HG03175 (cell line): ENCODE data around the gene OTUD6A.

Source experiments
- ATAC-seq: cut with Tn5 transposase; IDR thresholded peaks from one replicate; pipeline ENCODE4 v1.9.1; 2021; ENCODE audit warnings: mild to moderate bottlenecking, moderate library complexity; ENCODE audit not compliant: unreplicated experiment

The OTUD6A gene

DNA sequence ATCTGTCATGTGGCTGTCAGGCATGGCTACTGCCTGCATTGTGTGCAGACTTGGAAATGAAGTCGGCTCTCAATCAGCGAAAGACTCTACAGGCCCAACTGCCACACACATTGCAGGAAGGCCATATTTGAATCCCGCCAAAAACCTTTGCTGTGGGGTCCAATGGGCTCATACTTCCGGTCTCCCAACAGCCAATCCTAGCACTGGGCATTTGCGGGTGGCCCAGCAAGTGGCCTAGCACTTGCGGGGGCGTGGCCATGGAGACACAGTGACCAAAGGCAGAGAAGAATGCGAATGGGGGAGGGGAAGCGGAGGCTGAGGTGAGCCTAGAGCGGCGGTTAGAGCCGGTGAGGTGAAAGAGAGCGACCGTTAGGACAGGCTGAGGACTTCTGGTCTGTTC is at the start of gene OTUD6A:
TSS of gene OTUD6A (plus strand) at position 382 of the 400 bp plus-strand sequence. CDS start 68 bp downstream, outside the sequence.
- no peak for ATAC-seq

GRCh38 chrX:70012756-70013155 is 49.5 kb upstream of the OTUD6A start:
- no peak for ATAC-seq

DNA sequence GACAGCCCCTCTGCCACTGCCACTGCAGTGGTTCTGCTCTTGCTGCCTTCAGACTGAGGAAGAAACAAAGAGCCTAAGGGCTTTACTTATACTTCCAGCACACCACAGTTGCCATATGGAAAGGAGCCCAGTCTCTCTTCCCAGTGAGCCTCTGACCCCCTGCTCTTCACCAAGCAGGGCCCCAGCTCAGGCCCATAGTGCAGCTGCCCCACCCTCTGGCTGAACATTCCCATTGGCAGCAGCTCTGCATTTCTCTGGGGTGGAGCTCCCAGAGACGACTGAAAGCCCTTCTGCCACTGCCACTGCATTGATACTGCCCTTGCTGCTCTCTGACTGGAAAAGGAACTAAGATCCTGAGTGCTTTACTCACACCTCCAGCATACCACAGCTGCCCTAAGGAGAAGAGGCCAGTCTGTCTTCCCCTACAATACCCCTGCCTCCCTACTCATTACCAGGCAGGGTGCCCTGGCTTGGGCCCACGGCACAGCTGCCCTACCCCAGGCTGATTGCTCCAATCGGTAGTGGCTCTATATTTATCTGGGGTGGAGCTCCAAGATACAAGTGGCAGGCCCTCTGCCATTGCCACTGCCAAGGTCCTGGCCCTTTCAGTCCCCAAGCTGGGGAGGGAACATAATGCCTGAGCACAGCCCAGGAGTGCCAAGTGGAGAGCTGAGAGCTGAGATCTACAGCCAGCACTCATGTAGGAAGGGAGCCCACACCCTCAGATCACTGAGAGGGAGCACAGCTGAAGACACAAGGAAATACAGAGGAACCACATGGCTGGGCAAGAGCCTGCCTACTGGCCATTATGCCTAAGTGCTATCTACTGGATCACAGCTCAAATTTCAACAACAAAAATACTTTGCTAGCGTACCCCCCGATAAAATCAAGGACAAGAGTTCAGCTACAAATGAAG is 48.5 kb upstream of the OTUD6A start:
- ATAC-seq: no peak

- no peak for ATAC-seq
These were observed 45.7 kb upstream of the OTUD6A start for GRCh38 chrX:70016513-70016912.

- ATAC-seq: no peak
These were observed 39.6 kb upstream of the OTUD6A start for GRCh38 chrX:70022616-70023015.

DNA sequence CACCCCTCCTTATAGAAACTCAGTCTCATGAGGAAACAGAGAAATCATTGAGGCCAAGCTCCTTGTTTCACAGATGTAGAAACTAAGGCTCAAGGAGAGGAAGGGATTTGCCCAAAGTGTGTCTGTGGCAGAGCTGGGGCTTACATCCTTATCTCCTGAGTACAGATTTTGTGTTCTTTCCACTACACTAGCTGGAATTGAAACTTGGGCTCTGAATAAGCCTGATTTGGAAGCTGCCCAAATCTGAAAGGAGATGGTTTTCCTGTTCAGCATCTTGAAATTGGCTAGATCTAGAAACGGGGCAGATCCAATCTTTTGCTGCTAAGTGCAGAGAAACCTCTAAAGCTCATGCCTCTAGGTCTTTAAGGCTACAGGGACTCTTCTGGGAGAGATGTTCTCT is 36.8 kb upstream of the OTUD6A start:
- no peak for ATAC-seq

GRCh38 chrX:70026112-70026850 is 36.0 kb upstream of the OTUD6A start:
- ATAC-seq: no peak

GRCh38 chrX:70026851-70027200 is 35.4 kb upstream of the OTUD6A start:
- no peak for ATAC-seq

GRCh38 chrX:70029863-70030262 is 32.4 kb upstream of the OTUD6A start:
- ATAC-seq: no peak

GRCh38 chrX:70030301-70030767 is 31.9 kb upstream of the OTUD6A start:
- ATAC-seq: peak; percentile 65

DNA sequence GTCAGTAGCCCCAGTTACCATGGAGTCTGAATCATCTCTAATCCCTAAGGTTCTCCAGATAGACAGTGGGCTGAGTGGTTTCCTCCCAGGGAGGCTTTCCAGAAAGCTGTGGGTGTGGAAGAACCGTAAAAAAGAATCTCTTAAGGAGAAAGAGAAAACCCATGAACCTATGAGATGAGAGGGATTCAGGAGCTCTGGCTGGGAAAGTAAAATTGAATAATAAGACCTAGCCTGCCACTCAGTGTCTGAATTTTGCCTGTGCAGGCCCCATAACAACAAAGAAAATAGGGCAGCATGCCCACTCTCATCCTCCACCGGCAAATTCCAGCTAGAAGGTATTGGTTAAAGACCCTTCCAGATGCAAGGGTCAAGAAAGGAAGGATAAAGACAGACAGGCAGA is 29.5 kb upstream of the OTUD6A start:
- ATAC-seq: no peak

DNA sequence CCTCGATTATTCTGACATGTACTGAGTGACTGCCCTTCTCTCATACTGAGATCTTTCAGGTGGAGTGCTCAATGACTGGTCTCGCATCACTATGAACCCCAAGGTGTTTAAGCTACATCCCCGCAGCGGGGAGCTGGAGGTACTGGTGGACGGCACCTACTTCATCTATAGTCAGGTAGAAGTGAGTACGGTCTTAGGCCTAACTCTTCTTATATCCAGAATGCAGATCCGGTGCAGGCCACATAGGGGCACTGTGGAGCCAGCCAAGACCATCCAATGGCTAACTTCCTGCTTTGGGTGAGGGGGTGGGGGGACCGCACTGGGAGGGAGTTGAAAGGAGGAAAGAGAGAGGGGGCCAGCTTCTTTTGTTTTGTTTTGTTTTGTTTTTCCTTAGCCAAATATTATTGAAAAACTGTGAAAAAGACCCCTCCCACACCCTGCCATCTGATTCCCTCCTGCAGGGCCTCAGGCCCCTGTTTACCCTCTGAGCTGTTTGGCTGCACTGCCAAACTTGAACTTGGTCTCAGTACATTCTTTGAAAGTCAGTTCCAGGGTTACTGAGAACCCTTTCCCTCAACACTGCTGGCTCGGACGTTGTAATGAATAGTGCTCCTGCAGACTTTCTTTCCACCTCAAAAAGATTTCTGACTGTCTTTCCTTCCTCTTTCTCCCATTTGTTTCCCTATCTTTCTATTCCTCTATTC is 28.8 kb upstream of the OTUD6A start:
- ATAC-seq: peak; percentile 68

DNA sequence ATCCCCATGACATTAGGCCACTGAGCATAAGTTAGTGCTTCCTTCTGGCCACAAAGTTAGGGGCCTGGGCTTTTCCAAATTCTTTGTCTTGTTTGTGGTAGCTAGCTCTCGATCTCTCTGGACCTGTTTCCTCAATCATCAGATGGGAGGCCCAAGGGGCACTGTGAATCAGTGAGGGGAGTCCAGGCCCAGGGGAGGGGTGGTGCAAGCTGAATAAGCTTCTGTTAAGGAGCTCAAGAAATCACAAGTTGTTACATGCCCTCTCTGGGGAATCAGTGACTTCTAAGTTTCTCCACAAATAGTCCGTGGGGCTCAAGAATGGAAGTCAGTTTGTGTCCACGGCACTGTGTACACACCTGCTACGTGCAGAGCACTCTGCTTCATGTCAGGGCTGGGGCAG is 27.6 kb upstream of the OTUD6A start:
- ATAC-seq: no peak

GRCh38 chrX:70038515-70038914 is 23.7 kb upstream of the OTUD6A start:
- no peak for ATAC-seq

DNA sequence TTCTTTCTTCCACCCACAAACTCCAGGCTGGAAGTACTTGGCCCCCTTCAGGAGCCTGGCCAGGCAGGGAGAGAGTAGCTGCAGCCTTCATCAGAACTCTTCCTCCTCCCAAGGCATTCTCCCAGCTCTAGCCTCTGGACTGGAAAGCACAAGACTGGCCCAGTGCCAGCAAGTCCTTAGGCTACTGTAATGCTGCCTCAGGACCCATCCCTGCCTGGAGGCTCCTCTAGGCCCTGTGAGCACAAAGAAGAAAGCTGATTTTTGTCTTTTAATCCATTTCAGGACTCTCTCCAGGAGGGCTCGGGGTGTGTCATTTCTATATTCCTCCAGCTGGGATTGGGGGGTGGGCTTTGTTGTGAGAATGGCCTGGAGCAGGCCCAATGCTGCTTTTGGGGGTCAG is 23.3 kb upstream of the OTUD6A start:
- no peak for ATAC-seq

GRCh38 chrX:70039758-70040157 is 22.5 kb upstream of the OTUD6A start:
- ATAC-seq: no peak

- no peak for ATAC-seq
These were observed 20.3 kb upstream of the OTUD6A start for GRCh38 chrX:70041993-70042392.

DNA sequence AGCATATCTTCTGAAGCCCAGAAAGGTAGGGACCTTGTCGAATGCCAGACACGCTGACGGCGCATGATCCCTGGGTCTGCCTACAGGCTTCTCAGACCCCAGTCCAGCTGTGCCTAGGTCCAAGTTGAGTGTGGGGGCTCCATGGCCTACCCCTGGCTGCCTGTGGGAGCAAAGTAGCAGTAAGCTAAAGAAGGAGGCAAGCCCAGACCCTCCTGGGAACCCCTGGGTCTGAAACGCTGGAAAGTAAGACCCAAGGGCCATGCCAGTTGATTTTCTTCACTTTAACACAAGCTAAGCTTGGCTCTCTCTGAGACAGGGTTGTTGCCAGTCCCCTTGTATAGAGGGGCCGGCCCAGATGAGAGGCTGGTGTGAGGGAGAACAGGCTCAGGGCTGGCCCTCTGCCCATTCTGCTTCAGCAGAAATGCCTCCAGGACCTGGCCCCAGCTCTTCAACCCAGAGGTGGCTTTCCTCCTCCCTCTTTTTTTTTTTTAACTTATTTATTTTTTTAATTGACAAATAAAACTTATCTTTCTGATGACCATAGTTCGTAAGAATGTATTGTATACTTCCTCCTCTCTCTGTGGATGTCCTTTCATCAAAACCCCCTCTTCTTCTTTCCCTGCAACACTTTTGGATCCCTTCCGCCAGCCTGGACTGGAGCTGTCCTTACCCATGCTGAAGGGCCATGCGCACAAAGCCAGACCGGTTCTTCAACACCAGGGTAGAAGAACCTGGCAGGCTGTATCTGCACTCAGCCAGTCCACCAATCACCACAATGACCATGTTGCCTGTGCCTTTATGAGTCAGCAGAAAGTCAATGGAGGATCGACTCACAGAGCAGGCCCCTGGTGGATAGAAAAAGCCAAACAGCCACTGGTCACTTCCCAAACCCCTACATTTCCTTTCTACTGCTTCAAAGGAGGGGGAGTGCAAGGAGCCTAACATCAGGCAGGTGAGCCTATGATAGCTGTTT is 19.6 kb upstream of the OTUD6A start:
- ATAC-seq: no peak

DNA sequence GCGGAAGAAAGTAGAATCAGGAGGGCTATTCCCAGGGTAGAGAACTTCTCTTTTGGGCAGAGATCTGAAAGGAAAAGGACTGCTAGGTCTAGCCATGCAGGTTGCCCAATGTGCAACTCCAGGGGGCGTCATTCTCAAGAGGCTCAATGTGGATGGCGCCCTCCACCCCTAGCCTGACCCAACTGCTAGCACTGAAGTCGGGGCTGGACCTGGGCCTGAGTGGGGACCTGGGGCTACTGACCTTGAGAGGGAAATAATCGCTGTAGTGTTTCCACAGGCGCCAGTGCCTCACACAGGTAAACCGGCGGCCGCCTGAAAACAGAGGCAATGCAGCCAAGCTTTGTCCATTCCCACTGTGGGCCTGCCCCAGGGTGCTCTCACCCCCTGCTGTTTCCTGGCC is 18.6 kb upstream of the OTUD6A start:
- ATAC-seq: no peak

- no peak for ATAC-seq
These were observed 17.6 kb upstream of the OTUD6A start for GRCh38 chrX:70044541-70045245.
